EL (cell line): Measurements from ENCODE around the gene TEC.
"Not testable (repeated sequence)": the region's sequence is repeated elsewhere in the genome, so short reads cannot be mapped to it uniquely, and the experiment has no call there.

Experiments
- DNase-seq: peaks from one replicate; pipeline ENCODE4 v3.0.0-alpha.2; 2016

Gene TEC

DNA sequence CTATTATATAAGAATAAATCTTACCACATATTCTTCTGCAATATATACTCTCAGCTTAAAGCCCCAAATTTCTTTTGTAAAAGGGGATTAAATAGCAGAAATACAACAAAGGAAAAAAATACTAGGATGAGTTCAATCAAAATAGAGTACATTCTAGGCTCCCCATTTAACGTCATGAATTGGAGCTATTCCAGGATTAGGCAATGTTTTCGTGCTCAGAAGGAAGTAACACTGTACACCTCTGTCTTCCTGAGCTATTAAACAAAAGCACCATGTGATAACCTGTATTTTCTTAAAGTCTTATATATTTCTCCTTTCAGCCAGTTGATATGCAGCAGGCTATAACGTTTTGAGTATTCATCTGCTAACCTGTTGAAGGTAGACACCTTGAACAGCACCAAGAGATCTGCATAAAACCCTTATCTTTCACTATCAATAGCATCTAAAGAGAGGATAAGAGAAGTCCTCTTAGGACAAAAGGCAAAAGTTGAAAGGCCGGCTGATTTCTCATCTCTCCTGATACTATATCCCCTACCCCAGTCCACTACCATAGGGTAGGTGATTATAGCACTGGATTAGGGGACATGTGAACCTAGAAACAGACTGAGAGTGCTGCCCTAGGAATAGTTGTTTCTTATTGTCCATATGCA lies 31.5 kb downstream of the TEC start:
- peak; percentile 9 for DNase-seq

DNA sequence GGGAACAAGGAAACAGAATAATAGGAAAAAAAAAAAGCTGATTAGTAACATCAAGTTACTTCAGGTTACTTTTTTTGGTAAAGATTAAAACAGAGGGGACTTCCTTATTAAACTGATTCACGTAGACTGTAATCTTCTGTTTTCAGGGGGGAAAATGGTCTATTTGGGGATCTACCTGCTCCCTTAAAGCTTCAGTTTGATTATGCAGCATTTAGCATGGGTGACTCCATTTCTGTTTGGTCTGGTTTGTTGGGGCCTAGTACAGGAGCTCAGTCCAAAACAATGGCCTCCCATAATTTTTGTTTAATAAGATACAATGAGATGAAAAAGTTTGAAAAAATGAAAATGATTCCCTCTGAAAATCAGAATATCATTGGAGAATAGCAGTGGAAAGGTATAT lies 34.6 kb downstream of the TEC start:
- DNase-seq: no peak

DNA sequence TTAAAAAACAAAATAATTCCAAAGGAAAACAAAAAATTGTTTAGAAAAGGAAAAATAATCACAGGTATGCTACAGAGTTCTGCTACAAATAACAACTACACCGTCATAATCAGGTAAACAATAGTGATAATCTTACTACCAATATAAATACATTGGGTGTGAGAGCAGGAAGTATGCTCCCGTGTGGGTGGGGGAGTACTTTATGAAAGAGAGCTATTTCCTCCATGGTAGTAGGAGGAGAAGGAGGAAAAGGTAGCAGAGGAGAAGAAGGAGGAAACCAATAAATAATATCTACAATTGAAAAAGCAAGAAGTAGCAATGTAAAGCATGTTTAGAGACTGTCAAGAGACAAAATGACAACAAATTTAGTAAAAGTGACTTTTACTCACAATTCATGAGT lies 35.1 kb downstream of the TEC start:
- DNase-seq: no peak

DNA sequence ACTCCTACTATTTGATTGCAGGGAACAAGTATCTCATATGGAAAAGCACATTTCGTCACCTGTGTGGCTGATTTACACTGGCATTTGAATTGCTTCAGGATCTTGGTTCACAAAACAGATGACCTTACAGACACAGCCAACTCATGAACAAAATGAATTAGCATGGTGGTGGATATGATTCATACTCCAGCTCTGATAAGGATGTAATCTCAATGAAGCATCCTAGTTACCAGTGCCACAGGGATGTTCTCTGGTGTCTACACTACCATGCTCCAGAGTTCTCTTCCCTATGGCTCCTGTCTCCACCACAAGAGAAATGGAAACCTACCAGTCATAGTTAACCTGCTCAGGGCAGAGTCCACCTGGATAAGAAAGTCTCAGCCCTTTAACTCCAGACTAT lies 40.7 kb downstream of the TEC start:
- DNase-seq: no peak

DNA sequence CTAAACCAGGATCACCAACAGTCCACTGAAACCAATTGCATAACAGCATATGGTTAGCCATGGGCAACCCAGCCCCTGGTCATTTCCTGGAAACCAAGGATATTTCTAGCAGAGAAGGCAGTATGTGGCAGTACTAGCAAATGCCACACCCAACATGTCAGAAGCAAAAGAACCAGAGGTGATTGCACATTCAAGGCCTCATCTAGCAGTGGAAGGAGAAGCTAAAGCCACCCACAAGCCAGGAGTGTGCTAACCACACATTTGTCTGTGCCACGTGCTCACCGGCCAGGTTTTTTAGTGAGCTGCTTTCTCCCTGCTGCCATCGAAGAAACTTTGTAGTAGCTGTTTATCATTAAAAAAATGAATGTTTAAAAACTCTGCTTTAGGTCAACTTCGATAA lies 42.0 kb downstream of the TEC start:
- DNase-seq: no peak

DNA sequence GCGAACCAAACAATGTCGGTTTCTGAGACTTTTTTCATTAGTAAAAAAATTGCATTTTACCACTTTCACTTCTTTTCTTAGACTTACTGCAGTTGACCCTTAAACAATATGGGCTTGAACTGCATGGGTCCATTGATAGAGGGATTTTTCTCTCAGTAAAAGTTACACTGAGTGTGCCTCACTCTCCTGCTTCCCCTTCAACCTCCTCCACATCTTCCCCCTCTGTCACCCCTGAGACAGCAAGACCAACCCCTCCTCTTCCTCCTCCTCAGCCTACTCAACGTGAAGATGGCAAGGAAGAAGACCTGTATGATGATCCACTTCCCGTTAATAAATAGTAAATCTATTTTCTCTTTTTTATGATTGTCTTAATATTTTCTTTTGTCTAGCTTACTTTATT lies 43.4 kb downstream of the TEC start:
- DNase-seq: no peak

DNA sequence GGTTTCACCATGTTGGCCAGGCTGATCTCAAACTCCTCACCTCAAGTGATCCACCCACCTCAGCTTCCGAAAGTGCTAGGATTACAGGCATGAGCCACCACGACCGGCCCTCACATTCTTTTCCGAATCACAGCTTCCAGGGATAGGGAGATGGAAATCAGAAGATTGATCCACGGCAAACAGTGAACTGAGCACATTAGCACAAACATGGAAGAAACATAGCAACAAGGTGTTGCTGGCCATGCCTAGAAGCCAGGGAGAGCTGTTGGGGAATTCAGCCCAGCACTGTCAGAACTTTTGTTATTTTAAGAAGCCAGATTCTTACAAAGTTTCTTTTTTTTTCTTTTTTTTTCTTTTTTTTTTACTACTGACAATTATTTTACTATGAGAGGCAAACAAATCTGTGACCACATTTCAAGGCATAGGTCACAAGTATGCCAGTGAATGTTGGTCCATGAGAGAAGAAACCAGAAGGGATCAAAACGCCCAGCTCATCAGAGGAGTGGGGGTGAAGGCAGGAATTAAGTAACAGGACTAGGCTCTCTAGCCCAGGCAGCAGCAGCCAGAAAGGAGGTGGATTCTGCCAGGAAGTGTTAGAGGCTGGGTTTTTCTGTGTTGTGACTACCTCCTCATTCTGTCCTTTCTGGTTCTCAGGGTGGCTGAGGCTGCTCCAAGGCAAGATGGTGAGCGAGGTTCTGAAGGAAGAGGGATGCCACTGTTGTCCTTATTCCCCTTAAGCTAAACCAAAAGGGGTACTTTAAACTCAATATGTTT lies 44.1 kb downstream of the TEC start:
- DNase-seq: no peak

DNA sequence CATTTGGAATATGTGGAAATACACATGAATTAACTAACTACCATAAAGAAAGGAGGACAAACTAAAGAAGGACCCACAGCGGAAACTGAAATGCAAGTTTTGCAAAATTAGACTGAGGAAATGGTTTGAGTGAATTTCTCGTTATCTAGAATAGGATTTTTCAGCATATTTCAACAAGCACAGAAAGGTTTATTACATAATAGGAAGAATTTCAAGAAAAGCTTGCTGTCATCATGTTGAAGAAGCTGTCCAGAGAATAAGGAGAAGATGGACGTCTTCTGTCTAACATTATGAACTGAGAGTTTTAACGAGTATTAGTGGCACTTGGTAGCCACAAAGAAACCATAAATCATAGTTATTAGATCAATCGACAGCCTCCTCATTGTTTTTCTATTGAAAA lies 45.0 kb downstream of the TEC start:
- DNase-seq: no peak

DNA sequence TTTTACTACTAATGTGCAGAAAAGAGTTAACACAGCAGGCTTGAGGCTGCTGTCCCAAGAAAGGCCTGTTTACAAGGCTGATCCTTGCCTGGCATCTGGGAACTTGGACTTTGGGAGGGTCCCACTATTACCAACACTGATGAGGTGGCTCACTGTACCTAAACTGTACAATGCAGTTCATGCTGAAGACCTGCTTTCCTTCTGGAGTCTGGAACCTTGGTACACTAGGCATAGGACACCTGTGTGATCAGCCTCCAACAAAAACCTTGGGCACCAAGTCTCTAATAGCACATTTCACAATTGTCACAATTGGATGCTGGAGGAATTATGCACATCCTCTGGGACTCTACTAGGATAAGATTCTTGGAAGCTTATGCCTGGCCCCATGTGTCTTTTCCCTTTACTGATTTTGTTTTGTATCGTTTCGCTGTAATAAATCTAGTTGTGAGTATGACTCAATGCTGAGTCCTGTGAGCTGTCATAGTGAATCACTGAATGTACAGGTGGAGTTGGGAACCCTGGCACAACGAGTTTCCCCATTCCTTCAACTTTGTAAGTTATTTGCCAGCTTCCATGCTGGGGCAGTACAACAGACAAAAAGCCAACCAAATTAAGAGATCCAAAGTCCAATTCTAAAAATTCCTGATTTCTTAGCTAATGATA lies 45.9 kb downstream of the TEC start:
- DNase-seq: peak; percentile 23

DNA sequence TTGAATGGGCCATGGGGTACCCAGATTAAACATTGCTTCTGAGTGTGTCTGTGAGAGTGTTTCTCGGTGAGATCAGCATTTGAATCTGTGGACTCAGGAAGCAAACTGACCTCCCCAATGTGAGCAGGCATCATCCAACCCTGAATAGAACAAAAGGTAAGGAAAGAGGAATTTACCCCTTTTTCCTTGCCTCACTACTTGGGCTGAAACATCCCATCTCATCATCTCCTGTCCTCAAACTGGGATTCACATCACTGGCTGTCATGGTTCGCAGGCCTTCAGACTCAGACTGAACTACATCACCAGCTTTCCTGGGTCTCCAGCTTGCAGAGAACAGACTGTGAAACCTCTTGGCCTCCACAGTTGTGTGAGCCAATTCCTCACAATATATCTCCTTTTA lies 47.1 kb downstream of the TEC start:
- DNase-seq: no peak

DNA sequence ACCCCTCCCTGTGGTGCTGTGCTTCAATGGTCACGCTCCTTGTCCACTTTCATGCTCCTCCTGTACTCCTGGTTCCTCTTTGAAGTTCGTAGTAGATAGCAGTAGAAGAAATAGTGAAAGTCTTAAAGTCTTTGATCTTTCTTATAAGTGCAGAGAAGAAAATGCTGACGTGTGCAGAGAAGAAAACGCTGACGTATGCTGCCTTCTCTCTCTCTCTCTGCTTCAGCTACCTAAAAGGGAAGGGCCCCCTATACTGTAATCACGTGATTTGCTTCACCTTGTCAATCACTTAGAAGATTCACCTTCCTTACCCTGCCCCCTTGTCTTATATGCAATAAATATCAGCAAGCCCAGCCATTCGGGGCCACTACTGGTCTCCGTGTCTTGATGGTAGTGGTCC lies 50.2 kb downstream of the TEC start:
- DNase-seq: not testable (repeated sequence)

DNA sequence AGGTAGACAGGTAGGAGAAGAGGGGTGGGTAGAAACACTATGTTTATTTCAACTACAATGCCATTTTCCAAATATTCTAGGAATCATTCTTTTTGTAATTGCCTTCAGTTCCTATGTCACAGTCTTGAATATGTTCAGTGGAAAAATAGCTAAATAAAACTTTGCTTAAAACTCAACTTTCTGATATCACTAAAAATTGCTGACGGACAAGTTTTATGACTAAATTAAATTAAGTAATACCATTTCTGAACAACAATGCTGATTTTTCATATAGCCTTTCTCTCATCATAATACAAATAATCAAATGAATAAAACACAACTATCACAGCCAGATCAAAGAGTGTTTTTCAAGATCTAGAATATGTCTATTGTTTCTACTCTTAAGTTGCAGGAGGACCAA lies 53.1 kb downstream of the TEC start:
- DNase-seq: no peak

DNA sequence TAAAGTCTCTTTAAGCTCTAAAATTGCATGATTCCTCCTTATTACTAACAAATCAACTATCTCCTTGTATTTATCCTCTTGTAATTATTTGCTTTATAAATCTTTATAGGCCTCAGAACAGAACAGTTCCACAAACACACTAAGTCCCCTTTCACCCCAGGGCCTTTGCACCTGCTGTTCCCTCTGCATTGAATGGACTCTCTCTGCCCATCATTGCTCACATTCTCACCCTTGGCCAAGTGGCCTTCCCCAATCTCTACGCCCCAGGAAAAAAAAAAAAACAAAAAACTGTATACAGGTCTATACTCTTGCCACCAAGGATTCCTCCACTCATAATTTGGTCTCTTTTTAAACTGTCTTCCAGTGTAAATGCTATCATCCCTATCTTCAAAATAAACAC lies 53.7 kb downstream of the TEC start:
- no peak for DNase-seq

DNA sequence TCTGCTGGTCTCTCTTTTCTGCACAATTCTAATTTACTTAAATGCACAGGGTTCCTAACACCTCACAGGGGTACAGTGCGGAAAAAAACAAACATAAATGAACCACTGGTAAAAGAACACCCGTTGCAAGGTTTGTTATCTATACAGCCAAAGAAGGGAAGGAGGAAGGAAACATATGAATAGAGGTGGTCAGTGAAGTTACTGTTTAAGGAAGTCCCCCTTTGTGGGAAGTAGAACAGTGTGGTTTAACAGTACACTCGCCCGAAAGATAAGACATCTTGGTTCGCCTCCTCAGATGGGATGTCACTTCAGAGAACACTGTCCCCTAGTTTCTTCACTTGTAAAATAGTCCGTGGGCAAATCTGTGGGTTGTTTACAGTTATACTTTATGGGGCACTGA lies 57.5 kb downstream of the TEC start:
- DNase-seq: no peak

DNA sequence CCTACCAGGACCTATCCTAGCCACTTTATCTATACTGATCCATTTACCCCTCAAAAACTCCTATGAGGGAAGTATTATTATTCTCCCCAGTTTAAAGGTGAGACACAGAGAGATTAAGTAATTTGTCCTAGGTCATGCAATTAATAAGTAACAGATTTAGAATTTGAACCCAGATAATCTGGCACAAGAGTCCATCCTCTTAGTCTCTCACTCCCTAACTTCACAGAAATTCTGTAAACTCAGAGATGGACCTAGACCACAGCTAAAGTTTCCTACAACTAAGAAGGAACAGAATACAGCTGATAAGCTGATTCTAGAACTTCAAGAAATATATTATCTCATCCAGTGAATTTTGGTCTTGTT lies 58.7 kb downstream of the TEC start:
- DNase-seq: no peak

DNA sequence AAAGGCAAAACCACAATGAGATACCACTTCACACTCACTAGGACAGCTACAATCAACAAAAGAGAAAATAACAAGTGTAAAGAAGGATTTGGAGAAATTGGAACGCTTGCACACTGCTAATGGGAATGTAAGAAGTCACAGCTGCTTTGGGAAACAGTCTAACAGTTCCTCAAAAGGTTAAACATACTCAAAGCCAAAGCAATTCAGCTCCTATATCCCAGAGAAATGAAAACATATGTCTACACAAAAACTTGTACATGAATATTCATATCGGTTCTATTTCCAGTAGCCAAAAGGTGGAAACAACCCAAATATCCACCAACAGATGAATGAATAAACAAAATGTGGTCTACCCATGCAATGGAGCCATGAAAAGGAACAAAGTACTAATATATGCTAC lies 64.0 kb downstream of the TEC start:
- no peak for DNase-seq

DNA sequence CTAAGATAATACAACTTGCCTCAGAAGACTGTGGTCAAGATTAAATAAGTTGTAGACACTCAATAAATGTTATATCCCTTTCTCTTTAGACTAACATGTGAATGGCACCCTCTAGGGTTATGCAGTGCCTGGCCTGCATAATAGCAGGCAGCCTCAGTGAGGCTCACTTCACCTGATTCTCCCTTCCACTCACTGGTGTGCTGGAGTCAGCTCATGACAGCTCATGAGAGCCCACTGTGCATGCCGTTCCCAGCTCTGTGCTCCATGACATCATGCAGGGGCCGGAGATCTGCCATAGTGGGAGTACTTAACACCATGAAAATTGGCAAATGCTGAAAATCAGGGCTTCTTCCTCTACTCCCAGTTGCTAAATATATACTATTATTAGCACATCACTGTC lies 64.5 kb downstream of the TEC start:
- DNase-seq: no peak

DNA sequence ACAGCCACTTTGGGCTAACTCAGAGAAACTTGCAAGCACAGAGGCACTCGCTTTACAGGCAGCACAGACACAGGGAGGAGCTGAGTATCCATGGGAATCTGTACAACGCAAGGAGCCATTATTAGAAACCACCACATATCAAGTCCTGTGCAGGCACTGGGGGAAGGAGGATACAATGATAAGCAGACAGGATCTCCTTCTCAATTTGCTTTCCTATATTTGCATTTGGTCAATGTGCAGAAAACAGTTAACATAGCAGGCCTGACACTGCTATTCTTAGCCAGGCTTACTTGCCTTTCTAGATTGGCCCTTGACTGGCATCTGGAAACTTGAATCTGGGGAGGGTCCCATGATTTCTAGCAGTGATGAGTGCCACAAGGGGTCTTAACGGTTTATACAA lies 65.8 kb downstream of the TEC start:
- no peak for DNase-seq

DNA sequence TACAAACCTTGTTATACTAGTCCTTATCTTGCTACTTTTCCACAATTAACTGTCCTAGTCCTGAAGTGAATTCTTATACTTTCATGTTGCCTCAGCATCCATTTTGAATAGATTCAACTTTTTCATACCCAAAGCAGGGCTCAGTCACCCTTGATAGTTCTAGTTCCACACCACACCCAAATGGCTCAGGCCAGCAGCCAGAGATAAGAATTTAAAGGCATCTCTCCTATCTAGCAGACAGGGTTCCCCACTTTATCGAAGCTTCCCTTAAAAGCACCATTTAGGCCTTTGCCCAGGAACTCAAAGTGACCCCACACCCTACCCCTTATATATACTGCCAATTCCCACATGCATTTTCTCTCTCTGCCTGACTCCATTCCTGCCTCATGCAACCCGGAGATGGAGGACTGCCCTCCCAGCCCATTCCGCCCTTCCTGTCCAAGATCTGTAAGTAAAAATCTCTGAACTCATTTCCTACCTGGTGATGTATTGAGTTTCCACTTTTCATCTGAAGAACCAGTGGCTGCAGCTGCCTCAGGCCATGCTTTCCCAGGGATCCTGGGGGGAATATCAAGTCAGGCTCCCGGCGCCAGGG lies 71.9 kb downstream of the TEC start:
- no peak for DNase-seq

DNA sequence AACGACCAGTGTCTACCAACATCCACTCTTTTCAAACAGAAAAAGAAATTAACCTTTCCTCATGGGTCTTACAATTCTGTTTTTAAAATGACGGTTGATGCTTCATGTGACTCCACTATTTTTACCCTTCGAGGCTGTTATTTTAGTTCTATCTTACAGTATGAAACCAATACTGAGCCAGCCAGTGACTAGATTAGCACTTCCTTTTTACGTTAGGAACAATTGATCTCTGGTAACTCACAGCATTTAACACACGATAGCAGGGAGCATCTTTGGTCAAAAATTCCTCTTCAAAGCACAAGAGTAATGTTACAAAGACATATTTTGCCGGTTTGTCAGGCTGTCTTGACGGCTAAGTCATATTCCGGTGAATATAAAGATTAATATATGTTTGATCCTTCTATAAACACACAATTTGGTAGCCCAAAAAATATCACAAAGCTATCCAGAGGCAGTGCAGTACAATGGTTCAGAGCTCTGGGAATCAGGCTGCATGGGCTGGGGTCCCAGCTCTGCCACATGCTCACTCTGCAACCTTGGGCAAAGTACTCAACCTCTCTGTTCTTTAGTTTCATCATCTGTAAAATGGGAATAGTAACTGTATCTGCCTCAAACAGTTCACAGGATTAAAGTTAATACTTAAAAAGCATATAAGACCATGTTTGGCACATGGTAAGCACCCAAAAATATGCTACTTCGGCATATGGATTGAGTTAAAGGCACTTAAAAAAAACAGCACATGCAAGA lies 72.7 kb downstream of the TEC start:
- no peak for DNase-seq

DNA sequence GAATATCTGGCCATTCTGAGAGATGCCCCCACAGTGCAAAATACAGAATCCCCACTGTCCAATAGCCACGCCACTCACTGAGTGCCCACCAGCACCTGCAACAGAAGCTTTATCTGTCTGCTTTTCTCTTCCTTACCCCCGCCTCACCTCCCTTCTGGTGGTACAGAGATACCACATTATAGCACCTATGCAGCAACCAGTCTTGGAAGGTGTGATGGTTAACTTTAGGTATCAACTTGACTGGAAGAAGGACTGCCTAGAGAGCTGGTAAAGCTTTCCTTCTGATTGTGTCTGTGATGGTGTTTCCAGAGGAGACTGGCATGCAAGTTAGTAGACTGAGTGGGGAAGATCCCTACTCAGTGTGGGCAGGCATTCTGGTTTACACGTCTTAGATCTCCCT lies 73.8 kb downstream of the TEC start:
- DNase-seq: no peak

DNA sequence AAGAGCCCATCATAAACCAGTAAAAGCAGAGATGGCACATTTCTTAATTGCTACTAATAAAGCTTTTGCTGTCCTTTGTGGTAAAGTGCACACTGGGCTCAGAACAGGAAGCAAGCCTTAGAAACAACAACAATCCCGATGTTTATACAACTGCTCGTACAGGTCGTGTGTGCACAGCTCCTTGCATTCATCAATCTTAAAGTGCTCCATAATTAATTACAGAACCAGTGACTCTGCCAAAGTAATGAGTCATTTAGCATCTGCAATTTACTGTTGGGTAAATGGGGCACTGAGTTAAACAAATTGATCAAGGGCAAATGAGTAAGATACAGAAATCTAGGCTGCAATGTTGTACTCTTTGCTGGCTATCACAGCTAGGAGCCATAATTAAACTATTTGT lies 74.3 kb downstream of the TEC start:
- peak; percentile 34 for DNase-seq

DNA sequence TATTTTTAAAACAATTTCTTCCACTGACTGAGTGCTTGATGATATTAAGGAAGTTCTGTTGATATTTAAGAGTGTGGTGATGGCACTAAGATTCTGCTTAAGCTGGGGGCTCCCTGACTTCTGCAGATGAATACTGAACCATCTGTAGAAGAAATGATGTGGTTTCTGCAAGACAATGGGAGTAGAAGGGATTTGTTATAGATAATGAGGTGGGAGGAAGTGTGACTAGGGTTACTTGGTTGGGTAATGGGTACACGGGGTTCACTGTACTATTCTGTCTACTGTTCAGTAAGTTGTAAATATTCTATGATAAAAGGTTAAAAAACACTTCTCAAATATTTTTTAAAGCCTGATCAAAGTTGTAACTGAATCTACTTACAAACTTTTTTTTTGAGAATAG lies 74.7 kb downstream of the TEC start:
- DNase-seq: no peak
